HepG2 (cell line): ENCODE measurements around the gene PRKCD. TPM values are rescaled to one million over a fixed set of nuclear protein-coding genes. Genes with fewer than 3 reads are reported as not detected.

Experiments used
- ATAC-seq: fragments of 200-7000 bp; cut with Tn5 transposase; 3 replicates; pipeline ENCODE4 v1.9.1; 2020; ENCODE audit warnings: mild to moderate bottlenecking, moderate library complexity
- BruUV-seq: library from RNA; stranded (reverse); fragments of 400-500 nt; replicated peaks from 2 replicates; lab custom pipeline; 2021; lab: Mats Ljungman, UMichigan
- CTCF ChIA-PET: fragments of 300-600 bp; formaldehyde crosslinking; extraction: SDS; loops from one replicate; lab custom pipeline; 2021; ENCODE audit warnings: low total read pairs, inconsistent platforms, low intra/inter-chr PET ratio; lab: Yijun Ruan, JAX
- POLR2A ChIA-PET: fragments of 350-600 bp; sonication (Branson Sonifier 250); formaldehyde crosslinking; loops from one replicate; lab custom pipeline; 2020; ENCODE audit warnings: antibody characterized with exemption, inconsistent platforms; lab: Yijun Ruan, JAX
- DNase-seq: peaks from one replicate; pipeline ENCODE4 v3.0.0-alpha.2; 2015; ENCODE audit warnings: low spot score
- FAIRE-seq: peaks from 3 replicates; lab custom pipeline; 2011; peaks lifted over from hg19 to GRCh38; lab: Jason Lieb, UNC
- H2AFZ ChIP-seq: one replicate; pipeline ENCODE4 v1.6.1; 2011; ENCODE audit warnings: low read length, inconsistent platforms
- H3K27ac ChIP-seq: fragments of 300-600 bp; 3 replicates; pipeline ENCODE4 v1.8.0; 2011; ENCODE audit warnings: mixed run types, mild to moderate bottlenecking, mixed read lengths, low read length, inconsistent platforms; ENCODE audit not compliant: insufficient read depth; ENCODE audit errors: extremely low read length
- H3K27me3 ChIP-seq, 2 experiments: fragments of 200-600 bp in 1 of 2; 2 replicates in 1 of 2; 3 replicates in 1 of 2; pipeline versions ENCODE4 v1.6.0 to v1.8.0; 2011; ENCODE audit warnings: low read length in 2 of 2, mild to moderate bottlenecking in 2 of 2, moderate library complexity in 2 of 2, inconsistent platforms in 1 of 2; ENCODE audit not compliant: insufficient read depth in 2 of 2, control insufficient read depth in 1 of 2
- H3K36me3 ChIP-seq, 2 experiments: fragments of 200-600 bp in 1 of 2; replicated peaks in 1 of 2; 2 replicates in 1 of 2; 3 replicates in 1 of 2; pipeline versions ENCODE4 v1.5.1 to v1.8.0; 2011; ENCODE audit warnings: low read length in 2 of 2, inconsistent platforms in 1 of 2; ENCODE audit not compliant: insufficient read depth in 2 of 2, control insufficient read depth in 1 of 2
- H3K4me1 ChIP-seq: 2 replicates; pipeline ENCODE4 v1.5.1; 2012; ENCODE audit warnings: low read length, inconsistent platforms; ENCODE audit not compliant: insufficient read depth
- H3K4me2 ChIP-seq: 2 replicates; pipeline ENCODE4 v1.6.0; 2011; ENCODE audit warnings: low read depth, low read length, inconsistent platforms
- H3K4me3 ChIP-seq, 3 experiments: fragments of 200-600 bp in 1 of 3; sonication (generic), shearing (Covaris generic) in 1 of 3; replicated peaks in 1 of 3; 2 replicates each; pipeline ENCODE4 v1.5.1; 2011 to 2016; ENCODE audit warnings: low read length in 3 of 3, inconsistent platforms in 2 of 3, low read depth in 2 of 3, mild to moderate bottlenecking in 2 of 3, control low read depth in 1 of 3, mixed read lengths in 1 of 3; ENCODE audit not compliant: insufficient read depth in 1 of 3
- H3K79me2 ChIP-seq: one replicate; pipeline ENCODE4 v1.6.1; 2011; ENCODE audit warnings: low read length, inconsistent platforms; ENCODE audit not compliant: insufficient read depth
- H3K9ac ChIP-seq: 2 replicates; pipeline ENCODE4 v1.6.0; 2011; ENCODE audit warnings: mild to moderate bottlenecking, low read depth, low read length, inconsistent platforms; ENCODE audit not compliant: insufficient read depth
- H3K9me3 ChIP-seq: 2 replicates; pipeline ENCODE4 v1.5.1; 2012; ENCODE audit warnings: mild to moderate bottlenecking, low read length
- H4K20me1 ChIP-seq: 2 replicates; pipeline ENCODE4 v1.6.0; 2011; ENCODE audit warnings: inconsistent platforms, mild to moderate bottlenecking, low read length, moderate library complexity; ENCODE audit not compliant: insufficient read depth
- CHD2 ChIP-seq: IDR thresholded peaks from 2 replicates; pipeline ENCODE4 v1.6.1; 2011; ENCODE audit warnings: low read depth, low read length, improper control_type of control experiment
- GATAD2A ChIP-seq: IDR thresholded peaks from 2 replicates; pipeline ENCODE4 v1.6.1; 2016
- GTF2F1 ChIP-seq: fragments of 150-350 bp; IDR thresholded peaks from 2 replicates; pipeline ENCODE4 v1.6.1; 2014; ENCODE audit warnings: low read length
- KDM1A ChIP-seq: IDR thresholded peaks from 2 replicates; pipeline ENCODE4 v1.6.1; 2016; ENCODE audit warnings: missing compliant biosample characterization
- KLF15 ChIP-seq: sonication (generic); formaldehyde crosslinking; IDR thresholded peaks from 2 replicates; pipeline ENCODE4 v1.8.1; 2023; ENCODE audit warnings: borderline replicate concordance, mild to moderate bottlenecking, inconsistent platforms, missing genetic modification reagents, mixed read lengths
- NFE2L2 ChIP-seq: fragments of 150-350 bp; IDR thresholded peaks from 2 replicates; pipeline ENCODE4 v1.6.1; 2014; ENCODE audit warnings: low read length
- NFIB ChIP-seq: sonication (generic); formaldehyde crosslinking; IDR thresholded peaks from 2 replicates; pipeline ENCODE4 v1.9.0; 2021; ENCODE audit warnings: missing genetic modification reagents, mild to moderate bottlenecking, borderline replicate concordance
- RXRB ChIP-seq: IDR thresholded peaks from 2 replicates; pipeline ENCODE4 v1.6.1; 2016; ENCODE audit warnings: borderline replicate concordance, missing genetic modification reagents, missing compliant biosample characterization
- SIN3A ChIP-seq: IDR thresholded peaks from 2 replicates; pipeline ENCODE4 v1.6.1; 2011; ENCODE audit warnings: low read depth, mild to moderate bottlenecking, control low read depth, low read length, borderline replicate concordance
- SIX1 ChIP-seq: sonication (generic); formaldehyde crosslinking; IDR thresholded peaks from 2 replicates; pipeline ENCODE4 v1.4.0; 2020; ENCODE audit warnings: missing genetic modification reagents, borderline replicate concordance
- ZFYVE20 ChIP-seq: sonication (generic); formaldehyde crosslinking; IDR thresholded peaks from 2 replicates; pipeline ENCODE4 v1.8.0; 2023; ENCODE audit warnings: low read depth, mild to moderate bottlenecking, moderate library complexity, missing genetic modification reagents, borderline replicate concordance
- ZMAT3 ChIP-seq: sonication (generic); formaldehyde crosslinking; conservative IDR thresholded peaks from 2 replicates; pipeline ENCODE4 v1.7.0; 2021; ENCODE audit warnings: missing genetic modification reagents
- ZNF329 ChIP-seq: sonication (generic); formaldehyde crosslinking; IDR thresholded peaks from 2 replicates; pipeline ENCODE4 v1.9.0; 2021; ENCODE audit warnings: low read depth, mild to moderate bottlenecking, missing genetic modification reagents
- ZNF569 ChIP-seq: sonication (generic); formaldehyde crosslinking; IDR thresholded peaks from 2 replicates; pipeline ENCODE4 v1.5.0; 2020; ENCODE audit warnings: mild to moderate bottlenecking, missing genetic modification reagents, moderate library complexity, borderline replicate concordance
- ZNF737 ChIP-seq: sonication (generic); formaldehyde crosslinking; IDR thresholded peaks from 2 replicates; pipeline ENCODE4 v1.5.0; 2020; ENCODE audit warnings: missing genetic modification reagents, mild to moderate bottlenecking, borderline replicate concordance
- ZNF777 ChIP-seq: sonication (generic); formaldehyde crosslinking; IDR thresholded peaks from 2 replicates; pipeline ENCODE4 v1.4.0; 2020; ENCODE audit warnings: missing genetic modification reagents
- WGBS: methylation state at CpG from one replicate; pipeline ENCODE4 v1.1.6; 2017; ENCODE audit warnings: low lambda C conversion rate; 5-methylcytosine and 5-hydroxymethylcytosine counted together
- in situ Hi-C: cut with HindIII; loops from 2 replicates; pipeline ENCODE4 v1.10.0; 2017; ENCODE audit warnings: low pct_unique_long_range_greater_than_20kb; ENCODE audit not compliant: extremely low pct_ligation_motif_present
- intact Hi-C: fragments of 100-400 bp; cut with micrococcal nuclease; formaldehyde crosslinking; loops from one replicate; pipeline ENCODE4 v1.10.0; 2022; ENCODE audit not compliant: unreplicated experiment
- polyA plus RNA-seq, 8 experiments: library from polyadenylated mRNA; depleted of rRNA in 3 of 8; stranded (reverse) in 7 of 8; unstranded in 1 of 8; fragments of >200 nt; fragmentation: Illumina TruSeq in 4 of 8; extraction: Trizol in 4 of 8; gene quantifications; 2 replicates each; pipeline versions ENCODE4 v1.2.1 to v1.2.3, GENCODE V29; 2011 to 2016; ENCODE audit warnings: low read depth in 4 of 8, missing spikeins in 1 of 8, mixed read lengths in 1 of 8; ENCODE audit not compliant: insufficient read depth in 1 of 8
- total RNA-seq, 5 experiments: library from RNA; depleted of rRNA; stranded (reverse); fragments of >200 nt; fragmentation: Illumina TruSeq; extraction: Trizol; gene quantifications; 2 replicates each; pipeline ENCODE4 v1.2.3, GENCODE V29; 2016; ENCODE audit warnings: low read depth in 1 of 5
- TF ChIP-seq, protein P1 (sequence below): sonication (generic); formaldehyde crosslinking; IDR thresholded peaks from 2 replicates; pipeline ENCODE4 v1.8.1; 2023; ENCODE audit warnings: mild to moderate bottlenecking, moderate library complexity, missing genetic modification reagents
- TF ChIP-seq, protein P2 (sequence below): sonication (generic); formaldehyde crosslinking; IDR thresholded peaks from 2 replicates; pipeline ENCODE4 v1.5.0; 2020; ENCODE audit warnings: missing genetic modification reagents

The PRKCD gene
- total and polyA plus RNA-seq, 2 of the 13 experiments (the other 11 are each of a cell fraction or from before 2014, with no cell fraction given), result 1.6 to 40.7 TPM

- peaks cover 10% of the 10 kb centered on the region; the same call in 1 of the 2 replicates for H3K4me1 ChIP-seq
- FAIRE-seq, result no peak
- no peaks in the 10 kb centered on the region for H3K9me3 ChIP-seq
- no peak overlapping the region for H3K27ac ChIP-seq
- intact Hi-C loops, result no loop called here
- POLR2A ChIA-PET, result no interaction called here
- TF ChIP-seq ZNF777 (no peak), KDM1A (CRISPR knock-in tag) (no peak), ZMAT3 (CRISPR knock-in tag) (no peak), ZFYVE20 (CRISPR knock-in tag) (no peak)
- in situ Hi-C loops, result no loop called here
- no peak for DNase-seq
- BruUV-seq, result no TSS peak
- H3K36me3 ChIP-seq, result peaks cover 18 to 54% of the 10 kb centered on the region in 2 experiments; a peak in 4 of 5 replicates
- ATAC-seq, result no peak
- H3K9ac ChIP-seq, result no peak overlapping the region
- H4K20me1 ChIP-seq, result no peaks in the 10 kb centered on the region
- H3K4me2 ChIP-seq, result no peak overlapping the region
- no peaks in the 10 kb centered on the region for H3K79me2 ChIP-seq
- H3K27me3 ChIP-seq, result no peaks in the 10 kb centered on the region
- WGBS, result 100% methylated on average over 3 of the region's 3 CpGs
- CTCF ChIA-PET, result no interaction called here
- no peak overlapping the region for H2AFZ ChIP-seq
- H3K4me3 ChIP-seq, result no peak overlapping the region
Measured at GRCh38 chr3:53190659-53191058, 29.6 kb downstream of the PRKCD start.

DNA sequence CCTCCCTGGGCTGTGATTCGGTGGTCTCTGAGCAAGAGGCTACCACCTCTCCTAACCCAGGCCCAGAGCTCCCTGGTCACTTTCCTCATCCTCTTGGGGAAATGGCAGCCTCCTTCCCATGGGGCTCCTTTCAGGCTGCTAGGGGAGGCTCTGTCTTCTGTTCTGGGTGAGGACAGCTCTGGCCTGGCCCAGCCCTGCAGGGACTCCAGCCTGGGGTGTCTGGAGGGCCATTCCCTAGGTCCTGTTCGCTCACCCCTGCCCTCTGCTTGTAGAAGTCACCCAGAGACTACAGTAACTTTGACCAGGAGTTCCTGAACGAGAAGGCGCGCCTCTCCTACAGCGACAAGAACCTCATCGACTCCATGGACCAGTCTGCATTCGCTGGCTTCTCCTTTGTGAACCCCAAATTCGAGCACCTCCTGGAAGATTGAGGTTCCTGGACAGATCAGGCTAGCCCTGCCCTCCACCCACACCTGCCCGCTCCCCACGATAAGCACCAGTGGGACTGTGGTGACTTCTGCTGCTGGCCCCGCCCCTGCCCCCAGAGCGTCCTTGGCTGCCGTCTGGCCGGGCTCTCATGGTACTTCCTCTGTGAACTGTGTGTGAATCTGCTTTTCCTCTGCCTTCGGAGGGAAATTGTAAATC, 30.9 kb downstream of the PRKCD start:
- H3K4me1 ChIP-seq, result peaks cover 23% of the 10 kb centered on the region
- DNase-seq (no peak), FAIRE-seq (no peak), ATAC-seq (no peak)
- no TSS peak for BruUV-seq
- no peak overlapping the region for H2AFZ ChIP-seq
- H3K4me2 ChIP-seq, result no peak overlapping the region
- no peak overlapping the region for H3K27ac ChIP-seq
- ChIA-PET POLR2A (interaction anchor here (1.2 kb wide), 1 partner anchor 60 kb away, joined by 3 read pairs; no protein-coding TSS in a partner anchor), CTCF (no interaction called here)
- no peaks in the 10 kb centered on the region for H3K79me2 ChIP-seq
- no peak overlapping the region for H3K9ac ChIP-seq
- whole genome bisulfite sequencing, result 93% methylated on average over 13 of the region's 16 CpGs
- no peak overlapping the region for H3K4me3 ChIP-seq
- no peaks in the 10 kb centered on the region for H3K27me3 ChIP-seq
- intact Hi-C loops (no loop called here), in situ Hi-C loops (no loop called here)
- peaks cover 13 to 41% of the 10 kb centered on the region in 2 experiments; a peak in 4 of 5 replicates for H3K36me3 ChIP-seq
- no peaks in the 10 kb centered on the region for H4K20me1 ChIP-seq
- no peaks in the 10 kb centered on the region for H3K9me3 ChIP-seq
- TF ChIP-seq, protein P1, sequence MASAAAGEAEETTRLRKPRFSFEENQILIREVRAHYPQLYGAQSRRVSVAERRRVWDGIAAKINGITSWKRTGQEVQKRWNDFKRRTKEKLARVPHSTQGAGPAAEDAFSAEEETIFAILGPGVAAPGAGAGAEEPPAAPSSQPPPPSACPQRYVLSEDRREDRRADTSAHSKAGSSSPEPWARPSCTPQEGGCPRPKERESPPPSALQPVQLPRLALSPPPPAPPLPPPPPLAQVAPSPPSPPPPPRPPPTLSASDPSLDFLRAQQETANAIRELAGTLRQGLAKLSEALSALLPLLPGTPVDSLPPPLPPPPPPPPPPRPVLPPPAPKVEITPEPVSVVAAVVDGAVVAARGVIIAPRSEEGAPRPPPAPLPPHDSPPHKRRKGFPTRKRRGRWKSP (CRISPR knock-in tag), result no peak
- TF ChIP-seq SIX1 (CRISPR knock-in tag), result no peak
- no peak for TF ChIP-seq RXRB (CRISPR knock-in tag)
- no peak for TF ChIP-seq ZNF569 (CRISPR knock-in tag)
- TF ChIP-seq GTF2F1, result no peak
- no peak for TF ChIP-seq CHD2
- no peak for TF ChIP-seq NFE2L2
- TF ChIP-seq ZNF329 (CRISPR knock-in tag), result no peak
- no peak for TF ChIP-seq NFIB
- no peak for TF ChIP-seq SIN3A
- TF ChIP-seq KLF15 (CRISPR knock-in tag), result no peak
- TF ChIP-seq, protein P2, sequence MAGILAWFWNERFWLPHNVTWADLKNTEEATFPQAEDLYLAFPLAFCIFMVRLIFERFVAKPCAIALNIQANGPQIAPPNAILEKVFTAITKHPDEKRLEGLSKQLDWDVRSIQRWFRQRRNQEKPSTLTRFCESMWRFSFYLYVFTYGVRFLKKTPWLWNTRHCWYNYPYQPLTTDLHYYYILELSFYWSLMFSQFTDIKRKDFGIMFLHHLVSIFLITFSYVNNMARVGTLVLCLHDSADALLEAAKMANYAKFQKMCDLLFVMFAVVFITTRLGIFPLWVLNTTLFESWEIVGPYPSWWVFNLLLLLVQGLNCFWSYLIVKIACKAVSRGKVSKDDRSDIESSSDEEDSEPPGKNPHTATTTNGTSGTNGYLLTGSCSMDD, result no peak
- TF ChIP-seq GATAD2A (CRISPR knock-in tag), result no peak
- TF ChIP-seq ZNF737, result no peak
